Measurements from ENCODE around the gene PNPLA7.

The PNPLA7 gene

GRCh38 chr9:137449081-137449844 is 100.9 kb downstream of the PNPLA7 start:
- peaks cover 57% of the 10 kb centered on the region for H3K36me3 Mint-ChIP-seq (ENCODE audit: insufficient read depth)
- ATAC-seq (replicated peaks), result no peak
- H3K27me3 Mint-ChIP-seq, result peaks cover 0 to 13% of the 10 kb centered on the region in 2 donors
- H3K4me3 Mint-ChIP-seq, result no peak overlapping the region
- peak overlapping the region in 1 of 2 donors; percentile 97 for H3K27ac Mint-ChIP-seq
- peaks cover 24 to 34% of the 10 kb centered on the region in 2 donors for H3K4me1 Mint-ChIP-seq (ENCODE audit: low read depth in 2 of 2)
- no peak for DNase-seq
- H3K9me3 Mint-ChIP-seq, result no peaks in the 10 kb centered on the region

GRCh38 chr9:137448602-137448962 is 101.6 kb downstream of the PNPLA7 start:
- Mint-ChIP-seq H3K9me3 (no peaks in the 10 kb centered on the region), H3K4me1 (ENCODE audit: low read depth in 2 of 2) (peaks cover 24 to 34% of the 10 kb centered on the region in 2 donors), H3K36me3 (ENCODE audit: insufficient read depth) (peaks cover 55% of the 10 kb centered on the region)

DNA sequence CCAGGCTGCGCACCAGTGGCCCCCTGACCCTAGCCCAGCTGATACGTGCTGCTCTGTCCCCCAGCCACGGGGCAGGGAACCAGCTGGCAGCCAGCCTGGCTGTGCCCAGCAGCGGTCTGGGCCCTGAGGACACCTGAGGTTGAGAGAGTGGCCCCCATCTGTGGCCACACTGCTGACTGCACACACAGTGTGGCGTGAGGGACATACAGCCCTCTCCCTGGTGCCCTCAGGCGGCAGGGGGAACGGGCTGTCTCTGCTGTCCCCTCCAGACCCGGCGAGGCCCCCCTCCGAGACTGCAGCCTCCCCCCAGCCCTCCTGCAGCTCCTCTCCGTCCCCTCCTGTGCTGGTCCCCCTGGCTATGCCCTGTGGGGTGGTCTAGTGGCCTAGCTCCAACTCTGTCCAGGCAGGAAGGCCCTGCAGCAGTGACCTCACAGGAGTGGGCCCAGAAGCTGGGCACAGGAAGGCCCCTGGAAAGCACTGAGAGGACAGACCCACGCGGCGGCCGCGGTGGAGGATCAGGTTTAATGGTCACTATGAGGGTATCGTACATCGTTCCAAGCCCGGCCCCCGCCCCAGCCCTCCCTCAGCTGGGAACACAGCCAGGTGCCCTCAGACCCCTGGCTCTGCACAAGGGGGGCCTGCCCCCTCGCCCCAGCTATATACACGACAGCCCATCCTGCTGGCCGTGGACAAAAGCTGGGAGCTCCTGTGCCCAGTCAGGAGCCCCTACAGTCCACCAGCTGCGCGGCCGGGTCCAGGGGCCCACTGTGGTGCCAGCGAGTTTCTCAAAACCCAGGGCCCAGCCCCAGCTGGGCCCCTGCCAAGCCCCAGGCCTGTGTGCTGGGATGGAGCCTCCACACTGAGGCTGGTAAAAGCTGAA is 102.2 kb downstream of the PNPLA7 start:
- ATAC-seq (replicated peaks) (no peak), DNase-seq (no peak)
- no peak overlapping the region for H3K4me3 Mint-ChIP-seq
- H3K27ac Mint-ChIP-seq, result no peak overlapping the region
- H3K9me3 Mint-ChIP-seq, result no peaks in the 10 kb centered on the region
- peaks cover 22 to 34% of the 10 kb centered on the region in 2 donors for H3K4me1 Mint-ChIP-seq (ENCODE audit: low read depth in 2 of 2)
- peaks cover 6 to 25% of the 10 kb centered on the region in 2 donors for H3K27me3 Mint-ChIP-seq
- peaks cover 52% of the 10 kb centered on the region for H3K36me3 Mint-ChIP-seq (ENCODE audit: insufficient read depth)

More at GRCh38 chr9:137448602-137448962, 101.6 kb downstream of the PNPLA7 start:
- no peak for ATAC-seq (replicated peaks)
- Mint-ChIP-seq H3K27ac (no peak overlapping the region), H3K27me3 (peaks cover 2 to 20% of the 10 kb centered on the region in 2 donors), H3K4me3 (no peak overlapping the region)
- DNase-seq, result no peak

GRCh38 chr9:137446851-137447471 is 103.2 kb downstream of the PNPLA7 start:
- ATAC-seq (replicated peaks) (no peak), DNase-seq (no peak)
- peak overlapping the region in 1 of 2 donors; percentile 90 for H3K27ac Mint-ChIP-seq
- no peak overlapping the region for H3K4me3 Mint-ChIP-seq
- peaks cover 43% of the 10 kb centered on the region for H3K36me3 Mint-ChIP-seq (ENCODE audit: insufficient read depth)
- peaks cover 9 to 29% of the 10 kb centered on the region in 2 donors for H3K27me3 Mint-ChIP-seq
- peaks cover 20 to 32% of the 10 kb centered on the region in 2 donors for H3K4me1 Mint-ChIP-seq (ENCODE audit: low read depth in 2 of 2)
- no peaks in the 10 kb centered on the region for H3K9me3 Mint-ChIP-seq

DNA sequence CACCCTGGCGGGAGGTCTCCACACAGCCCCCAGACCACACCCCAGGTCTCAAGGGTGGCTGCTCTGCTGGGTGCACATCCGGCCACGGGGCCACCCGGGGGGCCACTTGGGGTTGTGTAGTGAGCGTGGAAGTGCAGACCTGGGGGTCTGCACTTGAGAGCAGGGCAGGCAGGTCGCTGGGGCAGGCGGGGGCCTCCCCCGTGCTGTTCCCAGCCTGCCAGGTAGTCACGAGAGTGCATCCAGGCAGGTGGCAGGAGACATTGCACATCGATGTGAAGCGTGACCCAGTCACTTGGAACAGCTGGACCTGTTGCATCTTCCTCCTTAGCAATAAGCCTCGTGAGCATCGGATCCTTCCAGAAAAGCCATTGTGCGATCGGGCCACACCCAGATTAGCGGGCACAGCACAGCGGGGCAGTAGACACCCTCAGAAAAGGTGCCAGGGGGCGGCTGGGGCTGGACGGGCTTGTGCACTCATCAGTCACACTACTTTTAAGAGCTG is 104.2 kb downstream of the PNPLA7 start:
- no peaks in the 10 kb centered on the region for H3K9me3 Mint-ChIP-seq
- no peak for DNase-seq
- no peak for ATAC-seq (replicated peaks)
- H3K27me3 Mint-ChIP-seq, result peaks cover 13 to 34% of the 10 kb centered on the region in 2 donors
- peaks cover 19 to 27% of the 10 kb centered on the region in 2 donors for H3K4me1 Mint-ChIP-seq (ENCODE audit: low read depth in 2 of 2)
- H3K4me3 Mint-ChIP-seq, result no peak overlapping the region
- no peak overlapping the region for H3K27ac Mint-ChIP-seq
- H3K36me3 Mint-ChIP-seq (ENCODE audit: insufficient read depth), result peaks cover 40% of the 10 kb centered on the region

- H3K36me3 Mint-ChIP-seq (ENCODE audit: insufficient read depth), result peaks cover 34% of the 10 kb centered on the region
- ATAC-seq (replicated peaks) (peak; percentile 71), DNase-seq (peak; percentile 84 to 93 (median 86))
- peak overlapping the region in 1 of 2 donors; percentile 2 for H3K27ac Mint-ChIP-seq
- H3K27me3 Mint-ChIP-seq, result peaks cover 13 to 34% of the 10 kb centered on the region in 2 donors
- H3K9me3 Mint-ChIP-seq, result no peaks in the 10 kb centered on the region
- peak overlapping the region; percentile 26 to 60 for H3K4me3 Mint-ChIP-seq
- H3K4me1 Mint-ChIP-seq (ENCODE audit: low read depth in 2 of 2), result peaks cover 19 to 22% of the 10 kb centered on the region in 2 donors
These were observed 104.9 kb downstream of the PNPLA7 start for GRCh38 chr9:137445275-137445807.

- Mint-ChIP-seq H3K36me3 (ENCODE audit: insufficient read depth) (peaks cover 24% of the 10 kb centered on the region), H3K4me3 (no peak overlapping the region), H3K4me1 (ENCODE audit: low read depth in 2 of 2) (peaks cover 13 to 18% of the 10 kb centered on the region in 2 donors), H3K27ac (no peak overlapping the region), H3K9me3 (no peaks in the 10 kb centered on the region), H3K27me3 (peaks cover 13 to 38% of the 10 kb centered on the region in 2 donors)
- DNase-seq, result no peak
- ATAC-seq (replicated peaks), result no peak
These were observed 106.0 kb downstream of the PNPLA7 start for GRCh38 chr9:137444106-137444790.

DNA sequence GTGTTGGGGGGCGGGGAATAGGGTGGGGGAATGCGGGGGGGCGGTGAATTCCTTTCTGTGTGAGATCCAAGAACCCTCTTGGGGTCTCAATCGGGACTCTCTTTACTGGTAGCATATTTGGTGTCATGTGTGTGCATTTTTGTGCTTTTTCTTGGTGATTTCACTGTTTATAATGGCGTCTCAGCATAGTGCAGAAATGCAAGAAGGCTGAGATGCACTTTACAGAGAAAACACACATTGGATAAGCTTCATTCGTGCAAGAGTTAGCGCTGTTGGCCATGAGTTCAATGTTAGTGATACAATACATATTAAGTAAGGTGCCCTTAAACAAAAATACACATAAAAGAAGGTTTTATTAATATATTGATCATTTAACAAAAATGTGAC is 108.3 kb downstream of the PNPLA7 start:
- H3K36me3 Mint-ChIP-seq (ENCODE audit: insufficient read depth), result peaks cover 13% of the 10 kb centered on the region
- DNase-seq (no peak), ATAC-seq (replicated peaks) (no peak)
- H3K27ac Mint-ChIP-seq, result peak overlapping the region in 1 of 2 donors; percentile 62
- no peaks in the 10 kb centered on the region for H3K9me3 Mint-ChIP-seq
- peaks cover 13 to 41% of the 10 kb centered on the region in 2 donors for H3K27me3 Mint-ChIP-seq
- H3K4me1 Mint-ChIP-seq (ENCODE audit: low read depth in 2 of 2), result peaks cover 9 to 15% of the 10 kb centered on the region in 2 donors
- H3K4me3 Mint-ChIP-seq, result peak overlapping the region; percentile 72 to 84

DNA sequence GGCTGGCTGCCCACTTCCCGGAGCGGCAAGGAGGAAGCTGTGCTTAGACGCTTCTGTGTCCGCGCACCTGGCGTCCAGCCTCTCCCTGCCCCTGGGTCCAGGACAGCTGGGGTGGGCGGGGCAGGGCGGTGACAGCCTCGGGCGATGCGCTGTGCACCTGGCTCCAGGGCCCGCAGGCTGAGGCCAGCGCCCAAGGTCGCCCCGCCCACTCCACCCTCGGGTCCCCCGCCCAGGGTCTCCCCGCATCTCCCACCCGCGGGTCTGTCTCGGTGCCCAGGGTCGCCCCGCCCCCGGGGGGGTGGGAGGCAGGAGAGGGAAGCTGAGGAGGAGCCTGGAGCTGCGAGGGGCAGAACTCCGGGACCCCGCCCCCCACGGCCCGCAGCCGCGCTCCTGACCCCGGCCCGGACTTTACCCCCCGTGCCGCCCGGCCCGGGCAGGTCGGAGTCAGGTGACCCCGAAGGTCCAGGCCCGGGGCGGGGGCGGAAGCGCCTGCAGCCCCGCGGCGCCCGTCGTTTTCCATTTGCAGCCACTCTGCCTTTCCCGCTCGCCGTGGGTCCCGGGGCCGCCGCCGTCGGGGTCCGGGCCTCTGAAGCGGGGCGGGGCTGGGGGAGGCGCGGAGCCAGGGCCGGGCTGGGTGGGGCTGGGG is 108.8 kb downstream of the PNPLA7 start, which contains the start of gene ENTPD8:
ENTPD8 (minus strand) TSS at position 69 of the 646 bp plus-strand sequence. CDS start 3,072 bp downstream, outside the sequence.
- H3K27me3 Mint-ChIP-seq, result peaks cover 13 to 41% of the 10 kb centered on the region in 2 donors
- DNase-seq, result no peak
- peak within 1 kb of the TSS in 1 of 2 donors; percentile 62 for H3K27ac Mint-ChIP-seq

GRCh38 chr9:137439158-137439714 is 111.0 kb downstream of the PNPLA7 start:
- H3K36me3 Mint-ChIP-seq (ENCODE audit: insufficient read depth), result no peaks in the 10 kb centered on the region
- peak overlapping the region in 1 of 2 donors; percentile 59 for H3K4me3 Mint-ChIP-seq
- DNase-seq (no peak), ATAC-seq (replicated peaks) (no peak)
- no peak overlapping the region for H3K27ac Mint-ChIP-seq
- H3K9me3 Mint-ChIP-seq, result no peaks in the 10 kb centered on the region
- peaks cover 2 to 4% of the 10 kb centered on the region in 2 donors for H3K4me1 Mint-ChIP-seq (ENCODE audit: low read depth in 2 of 2)
- peaks cover 13 to 27% of the 10 kb centered on the region in 2 donors for H3K27me3 Mint-ChIP-seq

More for the DNA sequence above, 108.8 kb downstream of the PNPLA7 start, which contains the start of gene ENTPD8:
- ATAC-seq (replicated peaks), result peak; percentile 11
- peak within 1 kb of the TSS; percentile 72 to 84 for H3K4me3 Mint-ChIP-seq
- peaks cover 9 to 13% of the 10 kb centered on the region in 2 donors for H3K4me1 Mint-ChIP-seq (ENCODE audit: low read depth in 2 of 2)
- no peaks in the 10 kb centered on the region for H3K9me3 Mint-ChIP-seq
- H3K36me3 Mint-ChIP-seq (ENCODE audit: insufficient read depth), result peaks cover 13% of the 10 kb centered on the region

DNA sequence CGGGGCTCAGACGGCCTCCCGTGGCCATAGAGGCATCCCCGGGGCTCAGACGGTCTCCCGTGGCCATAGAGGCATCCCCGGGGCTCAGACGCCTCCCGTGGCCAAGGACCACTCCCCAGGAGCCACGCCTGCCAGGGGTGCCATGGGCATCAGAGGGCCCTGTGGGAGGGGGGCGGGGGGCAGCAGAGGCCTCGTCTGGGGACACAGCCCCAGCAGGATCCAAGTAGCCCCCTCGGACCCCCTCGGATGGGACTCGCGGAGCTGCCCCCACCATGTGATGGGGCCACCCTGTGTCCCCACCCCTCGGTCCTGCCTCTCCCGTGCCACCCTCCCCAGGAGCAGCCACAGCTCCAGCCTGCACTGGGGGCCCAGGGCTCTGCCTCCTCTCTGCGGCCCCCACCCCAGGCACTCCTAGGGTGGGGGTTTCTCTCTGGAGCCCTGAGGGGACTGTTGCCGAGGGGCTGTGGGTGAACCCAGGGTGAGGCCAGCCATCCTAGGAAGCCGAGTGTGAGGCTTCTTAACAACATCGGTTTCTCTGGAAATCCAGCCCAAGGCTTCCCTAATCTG is 111.5 kb downstream of the PNPLA7 start:
- Mint-ChIP-seq H3K4me3 (no peak overlapping the region), H3K27me3 (peaks cover 11 to 22% of the 10 kb centered on the region in 2 donors), H3K9me3 (no peaks in the 10 kb centered on the region), H3K27ac (no peak overlapping the region), H3K36me3 (ENCODE audit: insufficient read depth) (no peaks in the 10 kb centered on the region), H3K4me1 (ENCODE audit: low read depth in 2 of 2) (peaks cover 2 to 4% of the 10 kb centered on the region in 2 donors)
- ATAC-seq (replicated peaks) (no peak), DNase-seq (no peak)
